ENCODE measurements around the gene CCT5.

CCT5 gene

GRCh38 chr5:10249948-10250805, at the start of gene CCT5:
CCT5 (plus strand) TSS chr5:10250280; CDS start chr5:10250341, 61 bp downstream.
- TF ChIP-seq, protein P1, sequence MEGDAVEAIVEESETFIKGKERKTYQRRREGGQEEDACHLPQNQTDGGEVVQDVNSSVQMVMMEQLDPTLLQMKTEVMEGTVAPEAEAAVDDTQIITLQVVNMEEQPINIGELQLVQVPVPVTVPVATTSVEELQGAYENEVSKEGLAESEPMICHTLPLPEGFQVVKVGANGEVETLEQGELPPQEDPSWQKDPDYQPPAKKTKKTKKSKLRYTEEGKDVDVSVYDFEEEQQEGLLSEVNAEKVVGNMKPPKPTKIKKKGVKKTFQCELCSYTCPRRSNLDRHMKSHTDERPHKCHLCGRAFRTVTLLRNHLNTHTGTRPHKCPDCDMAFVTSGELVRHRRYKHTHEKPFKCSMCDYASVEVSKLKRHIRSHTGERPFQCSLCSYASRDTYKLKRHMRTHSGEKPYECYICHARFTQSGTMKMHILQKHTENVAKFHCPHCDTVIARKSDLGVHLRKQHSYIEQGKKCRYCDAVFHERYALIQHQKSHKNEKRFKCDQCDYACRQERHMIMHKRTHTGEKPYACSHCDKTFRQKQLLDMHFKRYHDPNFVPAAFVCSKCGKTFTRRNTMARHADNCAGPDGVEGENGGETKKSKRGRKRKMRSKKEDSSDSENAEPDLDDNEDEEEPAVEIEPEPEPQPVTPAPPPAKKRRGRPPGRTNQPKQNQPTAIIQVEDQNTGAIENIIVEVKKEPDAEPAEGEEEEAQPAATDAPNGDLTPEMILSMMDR (conservative IDR thresholded peaks at IDR 0.05): no peak
- peak within 1 kb of the TSS; percentile 98 for H3K27ac ChIP-seq

DNA sequence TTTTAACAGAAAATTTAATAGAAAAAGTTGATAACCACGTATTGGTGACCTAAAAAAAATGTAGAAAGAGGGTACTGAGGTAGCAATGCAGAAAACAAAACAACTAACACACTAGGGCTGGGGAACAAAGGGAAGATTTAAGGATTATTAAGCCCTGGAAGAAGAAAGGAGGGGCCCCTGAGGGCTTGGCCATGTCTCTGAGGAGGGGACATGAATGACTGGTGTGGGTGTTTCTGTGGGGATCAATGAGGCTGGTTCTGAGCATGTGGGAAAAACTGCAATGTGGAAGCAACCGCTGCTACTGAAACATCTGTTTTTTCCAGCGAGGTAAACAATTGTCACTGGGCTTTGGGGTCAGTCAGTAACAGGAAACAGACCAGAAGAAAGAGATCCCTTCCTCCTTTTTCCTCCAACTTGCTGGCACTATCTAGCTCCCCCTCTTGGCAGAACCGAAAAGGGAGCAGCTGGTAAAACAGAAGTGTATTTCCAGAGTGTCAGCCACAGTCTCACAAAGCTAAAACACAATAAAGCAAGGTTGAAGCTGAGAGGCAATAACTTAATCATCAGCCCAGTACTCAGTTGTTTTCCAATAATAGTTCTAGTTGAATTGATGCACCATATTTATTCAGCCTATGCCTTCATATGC, 48.7 kb upstream of the CCT5 start:
- TF ChIP-seq, protein P1 (conservative IDR thresholded peaks at IDR 0.05): peak; percentile 25; the same call in 1 of the 2 replicates
- no peak overlapping the region for H3K27ac ChIP-seq

DNA sequence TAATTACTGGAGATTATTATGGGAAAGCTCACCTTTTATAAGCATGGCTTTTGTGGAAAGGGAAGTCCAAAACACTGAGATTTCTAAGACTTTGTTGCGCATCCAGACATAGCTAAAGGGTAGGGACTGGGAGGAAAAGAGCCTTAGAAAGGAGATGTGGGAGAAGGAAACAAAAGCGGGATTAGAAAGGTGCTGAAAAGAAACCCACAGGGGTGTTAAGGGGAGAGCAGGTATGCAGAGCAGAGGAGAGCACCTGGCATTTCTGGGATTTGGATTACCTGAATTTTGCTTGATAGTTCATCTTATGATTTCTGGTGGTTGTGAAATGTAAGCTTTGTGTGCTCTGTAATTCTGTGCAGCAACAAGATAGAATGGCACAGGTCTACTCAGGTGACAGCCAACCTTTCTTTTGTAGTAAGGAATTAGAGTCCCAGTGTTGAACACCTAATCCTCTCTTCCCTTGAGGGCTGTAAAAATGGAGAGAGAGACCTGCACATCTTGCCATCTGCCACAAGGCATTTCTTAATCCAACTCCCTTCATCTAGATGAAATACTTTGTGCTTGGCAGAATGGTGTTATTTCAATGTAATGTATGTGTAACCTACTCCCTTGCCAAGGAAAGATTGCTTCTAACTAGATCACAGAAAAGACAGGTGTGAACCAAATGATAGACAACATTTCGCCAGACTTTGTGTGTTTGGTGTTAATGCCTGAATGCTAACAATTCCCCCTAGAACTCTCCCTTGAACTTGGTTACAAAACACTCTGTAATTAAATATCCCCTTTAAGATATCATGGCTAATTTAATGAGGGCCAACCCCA, 47.8 kb upstream of the CCT5 start:
- TF ChIP-seq, protein P1 (conservative IDR thresholded peaks at IDR 0.05): no peak
- H3K27ac ChIP-seq: no peak overlapping the region

DNA sequence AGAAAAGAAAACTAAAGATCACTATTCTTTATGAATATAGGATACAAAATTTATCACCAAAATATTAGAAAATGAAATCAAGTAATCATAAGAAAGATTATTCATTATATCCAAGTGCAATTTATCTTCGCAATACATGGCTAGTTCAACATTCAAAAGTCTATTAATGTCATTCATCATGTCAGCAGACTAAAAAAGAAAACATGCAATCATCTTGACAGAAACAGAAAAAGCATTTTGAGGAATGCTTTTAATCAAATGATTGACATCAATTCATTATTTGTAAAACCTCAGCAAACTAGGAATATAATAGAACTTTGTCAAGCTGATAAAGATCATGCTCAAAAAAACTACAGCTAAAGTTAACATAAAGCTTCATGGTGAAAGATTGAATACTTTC, 41.1 kb upstream of the CCT5 start:
- TF ChIP-seq, protein P1 (conservative IDR thresholded peaks at IDR 0.05): no peak
- H3K27ac ChIP-seq: peak overlapping the region; percentile 53

GRCh38 chr5:10213316-10213715, 36.8 kb upstream of the CCT5 start:
- TF ChIP-seq, protein P1 (conservative IDR thresholded peaks at IDR 0.05): no peak
- no peak overlapping the region for H3K27ac ChIP-seq

DNA sequence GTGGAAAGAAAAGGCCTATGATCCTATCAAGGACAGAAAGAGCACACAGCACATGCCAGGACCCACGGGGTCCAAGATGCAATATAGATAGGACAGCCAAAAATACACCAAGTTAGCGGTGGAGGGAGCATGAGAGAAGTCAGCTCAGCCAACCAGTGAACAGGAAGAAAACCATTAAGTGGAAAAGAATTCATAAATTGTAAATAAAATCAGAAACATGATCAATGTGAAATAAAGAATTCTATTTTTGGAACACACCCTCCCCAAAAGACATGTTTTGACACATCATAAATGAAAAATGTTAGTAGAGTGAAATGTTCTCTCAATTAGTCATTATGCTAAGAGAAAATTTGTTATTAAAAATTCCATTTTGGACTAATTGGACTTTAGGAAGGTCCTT, 36.0 kb upstream of the CCT5 start:
- TF ChIP-seq, protein P1 (conservative IDR thresholded peaks at IDR 0.05): no peak
- no peak overlapping the region for H3K27ac ChIP-seq

DNA sequence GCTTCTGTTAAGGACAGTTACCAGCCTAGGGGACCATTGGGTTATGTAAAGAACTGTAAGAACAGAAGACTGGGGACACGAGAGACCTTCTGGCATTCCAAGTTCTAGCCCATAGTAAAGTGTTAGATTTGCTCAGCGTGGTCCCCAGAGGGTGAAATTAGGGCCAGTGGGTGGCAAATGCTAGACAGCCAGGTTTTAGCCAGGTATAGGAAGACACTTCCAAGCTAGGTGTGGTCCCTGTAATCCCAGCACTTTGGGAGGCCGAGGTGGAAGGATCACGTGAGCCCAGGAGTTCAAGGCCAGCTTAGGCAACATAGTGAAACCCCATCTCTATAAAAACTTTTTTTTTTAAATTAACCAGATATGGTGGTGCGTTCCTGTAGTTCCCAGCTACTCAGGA, 34.7 kb upstream of the CCT5 start:
- no peak overlapping the region for H3K27ac ChIP-seq
- TF ChIP-seq, protein P1 (conservative IDR thresholded peaks at IDR 0.05): no peak

Measured in VCaP (cell line).